ENCODE data around the gene GPX4. TPM values are rescaled to one million over a fixed set of nuclear protein-coding genes. Genes with fewer than 3 reads are reported as not detected.

The GPX4 gene
- total RNA-seq, 1 donor from 2014 or later: 115 TPM

DNA sequence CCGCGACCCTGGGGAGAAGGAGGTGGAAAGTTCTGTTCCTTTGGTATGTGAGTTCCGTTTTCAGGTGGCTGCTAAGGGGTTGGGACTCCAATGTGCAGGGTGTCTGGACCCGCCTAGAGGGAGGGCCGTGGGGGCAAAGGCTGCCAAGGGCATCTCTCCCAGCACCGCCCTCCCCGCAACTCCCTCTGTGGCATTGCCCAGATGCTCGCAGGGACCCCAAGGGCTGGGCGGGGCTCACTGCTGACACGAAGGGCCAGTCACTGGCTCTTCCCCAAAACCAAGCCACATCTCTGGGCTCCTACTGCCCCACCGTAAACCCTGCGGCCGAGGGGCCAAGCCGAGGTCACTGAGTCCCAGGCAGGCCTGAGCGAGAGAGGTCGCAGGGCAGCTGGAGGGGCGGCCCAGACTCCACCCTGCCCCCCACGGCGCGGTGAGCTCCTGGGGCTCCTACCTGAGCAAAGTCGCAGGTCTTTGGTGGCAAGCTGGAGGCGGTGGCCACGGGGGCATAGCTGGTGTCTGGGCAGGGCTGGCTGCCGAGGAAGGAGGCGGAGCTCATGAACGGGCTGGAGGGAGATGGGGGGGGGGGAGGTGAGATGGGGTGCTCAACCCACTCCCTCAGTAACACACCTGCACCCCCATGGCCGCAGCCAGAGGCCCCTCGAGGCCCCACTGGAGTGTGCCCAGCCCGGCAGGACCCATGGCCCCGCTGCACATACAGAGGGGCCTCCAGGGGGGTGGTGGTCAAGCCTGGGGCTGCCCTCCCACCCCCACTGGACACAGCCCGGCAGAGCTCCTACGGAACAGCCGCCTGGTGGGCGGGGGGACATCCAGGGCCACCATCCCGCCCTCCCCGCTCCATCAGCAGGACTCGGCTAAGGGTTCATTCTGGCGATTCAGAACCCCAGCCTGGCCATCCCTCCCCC, 43.3 kb downstream of the GPX4 start:
- intact Hi-C loops (cut with micrococcal nuclease): no loop called here

DNA sequence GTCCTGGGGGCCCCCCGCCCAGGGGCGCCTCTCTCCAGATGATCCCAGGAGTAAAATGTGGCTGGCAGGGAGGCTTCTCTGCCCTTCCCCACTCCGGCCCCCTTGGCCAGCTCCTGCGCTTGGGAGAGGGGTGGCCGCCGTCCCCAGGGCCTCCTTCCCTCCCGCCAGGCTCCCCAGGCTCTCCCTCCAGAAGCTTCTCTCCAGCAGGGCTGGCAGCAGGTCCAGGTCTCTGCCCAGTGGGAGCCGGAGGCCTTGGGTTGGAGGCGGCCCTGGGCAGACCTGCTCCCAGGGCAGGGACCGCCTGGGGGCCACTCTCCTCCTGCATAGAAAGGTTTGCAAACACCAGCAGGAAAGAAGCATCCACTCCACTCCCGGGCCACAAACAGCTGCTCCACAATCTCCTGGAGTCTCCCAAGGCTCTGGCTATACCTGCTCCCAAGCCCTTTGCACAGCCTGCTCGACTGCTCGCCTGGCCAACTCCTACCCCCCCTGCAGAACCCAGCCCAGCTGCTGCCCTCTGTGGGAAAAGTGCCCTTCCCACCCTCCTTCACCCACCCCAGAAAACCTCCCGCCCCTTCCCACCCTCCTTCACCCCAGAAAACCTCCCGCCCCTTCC, 44.2 kb downstream of the GPX4 start:
- intact Hi-C loops (cut with micrococcal nuclease): no loop called here

DNA sequence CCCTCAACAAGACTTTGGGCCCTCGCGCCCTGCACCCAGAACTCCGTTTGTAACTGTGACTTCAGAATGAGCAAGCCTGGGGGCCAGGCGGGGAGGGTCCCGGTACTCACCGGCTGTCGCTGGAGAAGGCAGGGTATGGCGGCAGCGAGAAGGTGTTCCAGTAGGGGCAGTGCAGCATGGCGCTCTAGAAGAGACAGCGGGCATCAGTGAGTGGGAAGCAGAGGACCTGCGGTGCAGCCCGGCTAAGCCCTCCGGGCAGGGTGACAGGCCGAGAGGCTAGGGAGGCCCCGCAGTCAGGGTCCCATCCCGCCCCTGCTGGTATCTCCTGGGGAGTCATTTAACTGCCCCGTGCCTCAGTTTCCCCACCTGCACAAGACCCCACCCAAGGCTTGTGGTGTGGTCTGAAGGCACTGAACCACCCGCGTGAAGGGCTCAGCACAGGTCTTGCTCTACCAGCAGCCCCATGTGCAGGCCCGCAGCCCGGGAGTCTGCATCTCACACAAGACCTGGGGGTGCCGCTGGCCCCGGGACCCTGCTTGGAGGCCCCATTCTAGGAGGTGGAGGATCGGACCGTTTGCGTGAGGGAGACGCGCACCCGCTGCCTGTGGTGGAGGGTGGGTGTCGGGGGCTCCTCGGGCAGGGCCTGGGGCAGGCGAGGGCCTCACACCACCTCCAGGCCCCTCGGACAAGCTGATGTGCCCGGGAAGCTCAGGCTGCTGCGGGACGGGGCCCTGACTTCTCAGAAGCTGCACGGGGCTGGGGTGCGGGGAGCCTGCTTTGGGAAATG, 45.7 kb downstream of the GPX4 start:
- intact Hi-C loops (cut with micrococcal nuclease): no loop called here

DNA sequence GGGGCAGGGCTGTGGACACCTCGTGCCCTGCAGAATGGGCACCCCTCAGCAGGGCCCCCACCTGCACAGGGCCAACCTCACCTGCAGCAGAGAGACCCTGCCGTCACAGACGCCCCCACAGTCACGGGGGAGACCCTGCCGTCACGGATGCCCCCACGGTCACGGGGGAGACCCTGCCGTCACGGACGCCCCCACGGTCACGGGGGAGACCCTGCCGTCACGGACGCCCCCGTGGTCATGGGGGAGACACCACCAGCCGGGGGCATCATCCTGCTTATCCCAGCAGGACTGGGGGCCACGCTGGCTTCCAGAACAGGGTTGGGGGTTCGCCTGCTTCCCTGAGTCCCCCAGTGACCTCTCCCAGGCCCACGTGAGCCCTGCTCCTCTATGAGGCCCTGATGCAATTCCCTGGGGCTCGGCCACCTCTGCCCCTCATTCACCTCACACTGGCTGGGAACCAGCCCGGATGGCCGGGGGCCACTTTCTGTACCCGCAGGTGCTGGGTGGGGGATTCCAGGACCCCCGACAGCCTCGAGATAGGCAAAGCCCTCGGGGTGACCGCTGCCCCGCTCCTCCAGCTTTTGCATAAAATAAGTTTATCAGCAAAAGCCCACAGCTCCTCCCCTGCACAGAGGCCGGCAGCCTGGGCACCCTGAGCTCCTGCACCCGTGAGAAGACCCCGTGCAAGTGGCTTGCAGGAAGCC, 46.7 kb downstream of the GPX4 start:
- intact Hi-C loops (cut with micrococcal nuclease): no loop called here

DNA sequence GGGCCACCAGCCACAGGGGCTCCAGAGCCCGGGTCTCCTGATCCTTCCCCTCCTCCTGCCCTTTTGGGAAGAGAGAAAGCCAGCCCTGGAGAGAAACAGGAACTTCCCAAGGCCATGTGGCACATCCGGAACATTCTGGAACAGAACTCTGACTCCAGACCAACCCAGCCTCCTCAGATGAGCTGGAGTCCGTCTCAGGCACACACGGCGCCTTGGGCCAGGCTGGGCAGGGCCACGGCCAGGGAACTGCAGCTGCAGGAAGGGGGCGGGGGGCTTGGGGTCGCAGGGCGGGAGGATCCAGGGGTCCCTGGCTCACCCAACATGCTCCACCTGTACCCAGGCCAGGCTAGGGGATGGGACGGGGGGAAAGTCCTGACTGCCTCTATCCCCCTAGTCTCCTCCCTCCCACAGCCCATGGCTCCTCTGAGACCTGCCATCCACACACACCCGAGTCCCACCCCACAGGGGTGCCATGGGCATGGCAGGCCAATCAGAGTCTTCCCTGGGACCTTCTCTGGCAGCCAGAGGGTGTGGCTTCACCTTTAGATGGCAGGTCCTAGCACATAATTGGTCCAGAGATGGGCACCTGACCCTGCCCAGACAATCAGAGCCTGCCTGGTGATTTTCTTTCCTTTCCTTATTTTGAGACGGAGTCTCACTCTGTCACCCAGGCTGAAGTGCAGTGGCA, 47.4 kb downstream of the GPX4 start:
- intact Hi-C loops (cut with micrococcal nuclease): no loop called here

DNA sequence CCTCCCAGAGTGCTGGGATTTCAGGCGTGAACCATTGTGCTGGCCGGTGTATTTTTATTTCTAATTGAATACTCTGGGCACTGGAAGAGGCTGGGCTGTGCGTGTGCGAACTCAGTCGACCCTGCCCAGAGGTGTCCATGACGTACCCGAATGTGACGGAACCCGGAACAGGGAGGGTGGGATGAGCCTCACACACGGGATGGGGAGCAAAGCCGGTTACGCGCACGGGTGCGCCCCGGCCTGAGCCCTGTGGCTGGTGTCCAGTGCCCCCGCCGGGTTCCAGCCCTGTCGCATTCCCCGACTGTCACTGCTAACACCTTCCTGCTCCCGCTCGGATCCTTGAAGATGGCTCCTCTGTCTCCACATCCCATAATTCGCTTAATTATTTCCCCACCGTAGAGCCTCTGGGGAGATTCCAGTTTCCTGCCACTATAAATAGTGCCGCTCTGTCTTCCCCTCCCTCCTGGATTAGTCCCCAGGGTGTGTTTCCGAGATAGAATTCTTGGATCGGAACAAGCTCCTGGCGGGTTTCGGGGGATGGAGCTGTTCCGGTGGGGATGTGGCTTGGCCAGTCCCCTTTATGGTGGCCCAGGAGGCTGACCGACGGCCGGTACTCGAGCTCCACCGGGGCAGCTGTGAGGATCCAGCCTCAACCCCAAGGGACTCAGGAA, 48.3 kb downstream of the GPX4 start:
- intact Hi-C loops (cut with micrococcal nuclease): no loop called here

DNA sequence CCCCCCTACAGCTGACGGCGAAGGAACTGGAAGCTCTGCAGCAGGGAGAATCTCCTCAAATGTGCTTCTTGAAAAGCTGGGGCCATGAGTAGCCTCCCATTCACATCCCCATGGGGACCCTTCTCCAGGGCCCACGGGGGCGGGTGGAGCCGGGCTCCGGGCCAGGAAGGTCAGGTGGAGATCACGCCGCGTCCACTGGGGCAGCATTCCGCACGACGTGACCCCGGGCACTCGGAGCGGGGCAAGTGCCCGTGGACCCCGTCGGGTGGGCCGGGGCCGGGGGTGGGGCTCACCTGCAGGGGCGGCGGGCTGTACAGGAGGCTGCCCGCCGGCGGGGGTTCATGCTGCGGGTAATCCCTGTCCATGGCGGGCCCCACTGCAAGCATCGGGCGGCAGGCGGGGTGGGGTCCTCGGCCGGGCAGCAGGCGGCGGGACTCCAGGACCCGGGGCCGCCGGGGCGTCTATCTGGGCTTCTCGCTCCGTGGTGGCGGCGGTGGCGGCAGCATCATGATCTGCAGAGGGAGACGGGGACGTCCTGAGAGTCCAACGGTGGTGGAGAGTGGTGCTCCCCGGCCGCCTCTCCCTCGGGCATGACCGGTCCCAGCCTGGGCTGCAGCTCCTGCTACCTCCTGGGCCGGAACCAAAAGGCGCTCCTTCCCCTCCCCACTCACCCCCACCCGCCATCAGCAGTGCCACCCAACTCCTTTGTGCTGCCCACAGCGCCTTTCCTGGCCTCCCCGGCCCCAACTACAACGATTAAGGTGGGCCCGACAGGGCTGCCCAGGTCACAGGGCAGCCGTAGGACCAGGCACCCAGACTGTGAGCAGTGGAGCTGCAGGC, 50.3 kb downstream of the GPX4 start:
- intact Hi-C loops (cut with micrococcal nuclease): no loop called here

DNA sequence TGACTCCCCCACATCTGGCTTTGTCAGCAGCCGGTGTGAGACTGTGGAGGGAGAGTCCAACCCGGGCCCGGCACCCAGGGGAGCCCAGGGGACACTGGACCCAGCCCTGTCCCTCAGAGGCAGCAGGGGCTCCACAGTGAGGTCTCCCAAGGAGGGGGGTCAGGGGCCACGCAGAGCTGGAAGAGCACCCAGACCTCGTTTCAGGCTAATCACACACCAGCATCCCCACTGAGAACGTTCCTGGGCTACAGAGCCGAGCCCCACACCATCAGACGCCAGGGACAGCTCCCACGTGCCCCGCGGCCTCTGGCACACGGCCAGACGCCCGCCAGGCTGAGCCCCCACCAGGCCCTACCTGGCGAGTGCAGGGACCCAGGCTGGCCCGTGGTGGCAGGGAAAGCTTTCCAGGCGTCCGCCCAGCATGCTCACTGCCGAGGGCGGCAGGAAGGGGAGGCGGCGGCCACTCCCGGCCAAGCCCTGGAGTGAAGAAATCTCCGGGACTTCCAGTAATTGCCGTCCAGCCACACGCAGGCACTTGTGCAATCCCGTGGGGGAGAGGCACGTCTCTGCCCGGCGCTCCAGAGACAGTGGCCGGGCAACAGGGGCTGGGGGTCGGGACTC, 51.0 kb downstream of the GPX4 start:
- intact Hi-C loops (cut with micrococcal nuclease): no loop called here

DNA sequence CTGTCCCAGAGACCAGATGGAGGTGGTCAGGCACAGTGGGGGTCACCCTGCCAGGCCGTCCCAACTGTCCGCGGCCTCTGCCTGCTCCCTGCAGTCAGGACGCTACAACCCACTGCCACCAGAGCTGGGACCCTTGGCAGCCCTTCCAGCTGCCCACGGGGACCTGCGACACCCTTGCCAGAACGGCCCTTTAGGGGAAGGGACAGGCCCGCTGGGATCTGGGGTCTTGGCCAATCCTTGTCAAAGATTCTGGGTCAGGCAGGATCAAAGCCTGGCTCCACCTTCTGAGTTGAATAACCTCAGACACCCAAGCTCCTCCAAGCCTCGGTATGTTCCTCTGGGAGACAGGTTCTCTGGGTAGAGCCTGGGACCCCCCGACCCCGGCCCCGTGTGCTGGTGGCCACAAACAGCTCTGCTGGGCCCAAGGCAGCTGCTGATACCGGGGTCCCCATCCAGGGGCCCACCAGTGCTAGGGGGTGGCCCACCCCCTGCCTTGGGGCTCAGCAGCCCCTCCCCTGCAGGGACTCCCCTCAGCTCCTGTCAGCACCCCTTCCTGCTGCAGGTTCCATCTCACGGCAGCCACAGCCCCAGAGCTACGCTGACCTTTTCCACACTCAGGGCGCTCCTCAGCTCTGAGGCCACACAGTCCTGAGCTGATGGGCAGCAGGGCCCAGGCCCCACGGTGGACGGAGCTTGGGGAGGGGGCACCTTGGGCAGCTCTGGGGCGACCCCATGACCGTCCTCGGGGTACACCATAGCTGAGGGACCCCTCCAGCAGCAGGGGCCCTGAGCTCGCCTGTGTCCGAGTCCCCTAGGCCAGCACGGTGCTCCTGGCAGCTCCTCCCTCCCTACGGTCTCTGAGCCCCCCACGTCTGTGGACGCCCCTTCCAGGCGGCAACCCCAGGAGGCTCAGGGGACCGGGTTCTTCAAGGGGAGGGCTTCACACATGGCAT, 51.8 kb downstream of the GPX4 start:
- intact Hi-C loops (cut with micrococcal nuclease): no loop called here

Other genes with a start within 250 kb of the GPX4 start
- gene CFD, start 244.3 kb upstream of the GPX4 start, total RNA-seq: 2.3 and 2.5 TPM in 2 replicates
- 62.2 and 66.7 TPM in 2 replicates for gene MED16, start 210.8 kb upstream of the GPX4 start, total RNA-seq
- not detected in 2 replicates for gene RNU6-9, start 210.5 kb upstream of the GPX4 start, total RNA-seq
- 90.7 and 96.4 TPM in 2 replicates for gene R3HDM4, start 190.8 kb upstream of the GPX4 start, total RNA-seq
- gene KISS1R, start 186.7 kb upstream of the GPX4 start, total RNA-seq: 1.7 and 1.9 TPM in 2 replicates
- 22.8 and 26.8 TPM in 2 replicates for gene ARID3A, start 178.0 kb upstream of the GPX4 start, total RNA-seq
- 57.2 and 61.8 TPM in 2 replicates for gene WDR18, start 119.6 kb upstream of the GPX4 start, total RNA-seq
- not detected in 2 replicates for gene GRIN3B, start 103.6 kb upstream of the GPX4 start, total RNA-seq
- gene TMEM259, start 82.9 kb upstream of the GPX4 start, total RNA-seq: 154 TPM in 2 replicates
- not detected in 2 replicates for gene RNU6-2, start 82.5 kb upstream of the GPX4 start, total RNA-seq
- gene CNN2, start 77.4 kb upstream of the GPX4 start, total RNA-seq: 546 and 561 TPM in 2 replicates
- gene ABCA7, start 63.9 kb upstream of the GPX4 start, total RNA-seq: 44.1 and 44.3 TPM in 2 replicates
- gene ARHGAP45, start 36.8 kb upstream of the GPX4 start, total RNA-seq: 402 and 407 TPM in 2 replicates
- gene POLR2E, start 8.6 kb upstream of the GPX4 start, total RNA-seq: 169 and 178 TPM in 2 replicates
- gene SBNO2, start 70.3 kb downstream of the GPX4 start, total RNA-seq: 63.2 and 67.2 TPM in 2 replicates
- gene STK11, start 101.8 kb downstream of the GPX4 start, total RNA-seq: 61.2 and 61.8 TPM in 2 replicates
- 0.16 and 0.32 TPM in 2 replicates for gene CBARP, start 134.0 kb downstream of the GPX4 start, total RNA-seq
- 181 and 213 TPM in 2 replicates for gene ATP5F1D, start 137.8 kb downstream of the GPX4 start, total RNA-seq
- 64.2 and 66.0 TPM in 2 replicates for gene MIDN, start 144.6 kb downstream of the GPX4 start, total RNA-seq
- gene CIRBP, start 165.3 kb downstream of the GPX4 start, total RNA-seq: 195 and 200 TPM in 2 replicates
- 57.5 and 57.8 TPM in 2 replicates for gene FAM174C, start 171.5 kb downstream of the GPX4 start, total RNA-seq
- not detected in 2 replicates for gene EFNA2, start 181.9 kb downstream of the GPX4 start, total RNA-seq

Measured in T-helper 2 cell treated with Interferon-gamma antibody and Interleukin-4, amounts not matched to agents 100 ng/mL and 5 ng/mL, for 36 hours (primary cell).